ENCODE results near the gene ST6GALNAC1. TPM values are rescaled to one million over a fixed set of nuclear protein-coding genes. Genes with fewer than 3 reads are reported as not detected.
A peak's percentile ranks its signal among the peaks of the same experiment; 100 is the strongest.

The ST6GALNAC1 gene, protein sequence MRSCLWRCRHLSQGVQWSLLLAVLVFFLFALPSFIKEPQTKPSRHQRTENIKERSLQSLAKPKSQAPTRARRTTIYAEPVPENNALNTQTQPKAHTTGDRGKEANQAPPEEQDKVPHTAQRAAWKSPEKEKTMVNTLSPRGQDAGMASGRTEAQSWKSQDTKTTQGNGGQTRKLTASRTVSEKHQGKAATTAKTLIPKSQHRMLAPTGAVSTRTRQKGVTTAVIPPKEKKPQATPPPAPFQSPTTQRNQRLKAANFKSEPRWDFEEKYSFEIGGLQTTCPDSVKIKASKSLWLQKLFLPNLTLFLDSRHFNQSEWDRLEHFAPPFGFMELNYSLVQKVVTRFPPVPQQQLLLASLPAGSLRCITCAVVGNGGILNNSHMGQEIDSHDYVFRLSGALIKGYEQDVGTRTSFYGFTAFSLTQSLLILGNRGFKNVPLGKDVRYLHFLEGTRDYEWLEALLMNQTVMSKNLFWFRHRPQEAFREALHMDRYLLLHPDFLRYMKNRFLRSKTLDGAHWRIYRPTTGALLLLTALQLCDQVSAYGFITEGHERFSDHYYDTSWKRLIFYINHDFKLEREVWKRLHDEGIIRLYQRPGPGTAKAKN
- total RNA-seq: 1 to 10 TPM in 3 of 4 donors, under 1 TPM in 1; 0.83 to 4.9 (median 3.2) TPM

DNA sequence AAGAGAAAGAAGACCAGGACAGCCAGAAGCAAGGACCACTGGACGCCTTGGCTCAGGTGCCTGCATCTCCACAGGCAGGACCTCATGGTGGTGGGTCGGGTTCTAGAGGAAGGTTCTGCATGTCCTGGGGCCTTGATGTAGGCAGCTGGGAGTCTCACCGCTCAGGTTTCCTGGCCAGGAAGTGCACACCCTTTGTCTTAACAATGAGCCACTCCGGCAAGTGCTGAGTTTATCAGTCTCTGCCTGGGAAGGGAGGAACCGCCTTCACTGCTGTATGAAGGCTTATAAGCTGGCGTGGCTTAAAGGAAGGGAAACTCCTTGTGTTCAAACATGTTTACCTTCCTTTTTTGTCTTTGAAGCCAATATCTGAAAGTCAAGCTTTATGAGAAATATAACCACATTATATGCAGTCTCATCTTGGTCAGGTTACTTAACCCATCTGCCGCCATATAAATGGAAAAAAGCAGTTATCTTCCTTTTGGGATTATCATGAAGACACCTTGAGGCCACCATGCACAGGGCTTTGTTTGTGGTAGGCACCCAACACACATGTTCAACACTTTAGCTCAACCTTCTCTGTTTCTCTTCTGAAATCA lies at the start of gene ST6GALNAC1:
TSS of gene ST6GALNAC1 (minus strand) at position 205 of the 596 bp plus-strand sequence. CDS start at position 86, 119 bp downstream.
- H3K4me3 ChIP-seq: peak within 1 kb of the TSS in 2 of 4 donors; percentile 7 to 14
- intact Hi-C loops (cut with DNase I): no loop called here
- peak within 1 kb of the TSS in 2 of 4 donors; percentile 17 to 40 for H3K27ac ChIP-seq (replicated peaks in 1 of 4)
- H3K36me3 ChIP-seq: no peaks in the 10 kb centered on the region
- no peaks in the 10 kb centered on the region for H3K27me3 ChIP-seq
- no peak for DNase-seq (ENCODE audit: extremely low spot score)
- peaks cover 0 to 3% (median 0%) of the 10 kb centered on the region in 4 donors for H3K9me3 ChIP-seq
- 80% methylated on average over 7 of the region's 7 CpGs for WGBS
- no peaks in the 10 kb centered on the region for H3K4me1 ChIP-seq
- peak in 1 of 2 donors; percentile 33 for TF ChIP-seq POLR2AphosphoS5 (IDR thresholded peaks at IDR 0.05)
- no peak for TF ChIP-seq POLR2A (IDR thresholded peaks at IDR 0.05; ENCODE audit: low read depth)
- TF ChIP-seq, protein P1, sequence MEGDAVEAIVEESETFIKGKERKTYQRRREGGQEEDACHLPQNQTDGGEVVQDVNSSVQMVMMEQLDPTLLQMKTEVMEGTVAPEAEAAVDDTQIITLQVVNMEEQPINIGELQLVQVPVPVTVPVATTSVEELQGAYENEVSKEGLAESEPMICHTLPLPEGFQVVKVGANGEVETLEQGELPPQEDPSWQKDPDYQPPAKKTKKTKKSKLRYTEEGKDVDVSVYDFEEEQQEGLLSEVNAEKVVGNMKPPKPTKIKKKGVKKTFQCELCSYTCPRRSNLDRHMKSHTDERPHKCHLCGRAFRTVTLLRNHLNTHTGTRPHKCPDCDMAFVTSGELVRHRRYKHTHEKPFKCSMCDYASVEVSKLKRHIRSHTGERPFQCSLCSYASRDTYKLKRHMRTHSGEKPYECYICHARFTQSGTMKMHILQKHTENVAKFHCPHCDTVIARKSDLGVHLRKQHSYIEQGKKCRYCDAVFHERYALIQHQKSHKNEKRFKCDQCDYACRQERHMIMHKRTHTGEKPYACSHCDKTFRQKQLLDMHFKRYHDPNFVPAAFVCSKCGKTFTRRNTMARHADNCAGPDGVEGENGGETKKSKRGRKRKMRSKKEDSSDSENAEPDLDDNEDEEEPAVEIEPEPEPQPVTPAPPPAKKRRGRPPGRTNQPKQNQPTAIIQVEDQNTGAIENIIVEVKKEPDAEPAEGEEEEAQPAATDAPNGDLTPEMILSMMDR (IDR thresholded peaks at IDR 0.05): no peak

DNA sequence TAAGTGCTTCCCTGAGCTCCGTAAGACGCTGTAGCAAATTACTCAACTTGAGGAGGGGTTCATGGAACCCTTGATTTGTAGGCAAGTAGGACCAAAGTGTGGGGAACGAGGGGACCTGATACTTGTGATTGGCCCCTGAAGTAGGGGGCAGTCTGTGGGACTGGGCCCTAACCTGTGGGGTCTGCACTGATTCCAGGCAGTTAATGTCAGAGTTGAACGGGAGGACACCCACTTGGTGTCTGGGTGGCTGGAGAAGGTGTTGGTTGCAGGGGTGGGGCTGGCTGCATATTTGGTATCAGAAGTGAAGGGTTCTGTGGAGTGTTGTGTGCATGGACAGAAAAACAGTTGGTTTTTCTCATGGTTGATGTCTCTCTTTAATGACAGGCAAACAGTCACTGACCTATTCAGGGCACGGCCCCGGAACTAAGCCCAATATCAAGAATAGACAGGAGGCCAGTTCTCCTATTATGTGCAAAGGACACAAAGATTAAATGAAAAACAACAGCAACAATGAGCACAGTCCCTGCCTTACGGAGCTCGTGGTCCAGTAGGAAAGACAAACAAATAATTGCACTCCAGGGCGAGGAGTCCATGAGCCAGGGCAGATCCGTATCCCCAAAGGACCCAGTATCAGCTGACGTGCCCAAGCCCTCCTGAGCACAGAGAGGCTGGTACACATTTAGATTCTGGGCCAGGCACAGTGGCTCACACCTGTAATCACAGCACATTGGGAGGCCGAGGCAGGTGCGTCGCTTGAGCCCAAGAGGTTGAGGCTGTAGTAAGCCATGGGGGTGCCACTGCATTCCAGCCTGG lies 48.0 kb upstream of the ST6GALNAC1 start:
- Histone ChIP-seq H3K9me3 (no peaks in the 10 kb centered on the region), H3K4me1 (peaks cover 93 to 97% (median 94%) of the 10 kb centered on the region in 4 donors), H3K27me3 (no peaks in the 10 kb centered on the region), H3K4me3 (no peak overlapping the region), H3K36me3 (peaks cover 0 to 11% (median 0%) of the 10 kb centered on the region in 4 donors), H3K27ac (replicated peaks in 1 of 4) (peak overlapping the region; percentile 42 to 96 (median 90))
- 68% methylated on average over 14 of the region's 14 CpGs for WGBS
- intact Hi-C loops (cut with DNase I): no loop called here
- TF ChIP-seq POLR2A (IDR thresholded peaks at IDR 0.05; ENCODE audit: low read depth) (no peak), POLR2AphosphoS5 (IDR thresholded peaks at IDR 0.05) (peak in 1 of 2 donors; percentile 50), EP300 (IDR thresholded peaks at IDR 0.05) (no peak)
- TF ChIP-seq, protein P1 (IDR thresholded peaks at IDR 0.05): no peak
- DNase-seq (ENCODE audit: extremely low spot score): no peak

DNA sequence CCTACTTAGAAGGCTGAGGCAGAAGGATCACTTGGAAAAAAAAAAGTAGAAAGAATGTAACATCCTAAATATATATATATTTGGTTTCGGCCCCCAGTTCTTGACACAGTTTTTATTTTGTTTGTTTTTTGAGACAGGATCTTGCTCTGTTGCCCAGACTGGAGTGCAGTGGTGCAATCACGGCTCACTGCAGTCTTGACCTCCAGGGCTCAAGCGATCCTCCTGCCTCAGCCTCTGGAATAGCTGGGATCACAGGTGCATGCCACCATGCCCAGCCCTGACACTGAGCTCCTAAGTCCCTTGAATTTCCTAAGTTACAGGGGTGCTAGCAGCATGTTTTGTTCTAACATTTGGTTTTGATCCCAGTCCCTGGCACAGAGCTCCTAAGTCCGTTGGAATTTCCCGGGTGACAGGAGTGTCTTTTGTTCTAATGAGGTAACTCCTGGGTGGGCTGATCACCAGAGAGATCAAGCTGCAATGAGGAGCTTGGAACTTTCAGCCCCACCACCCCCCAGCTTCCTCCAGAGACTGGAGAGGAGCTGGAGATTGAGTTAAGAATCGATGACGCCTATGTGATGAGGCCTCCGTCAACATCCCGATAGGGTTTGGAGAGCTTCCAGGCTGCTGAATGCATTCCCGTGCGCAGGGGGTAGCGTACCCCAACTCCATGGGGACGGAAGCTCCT lies 47.2 kb upstream of the ST6GALNAC1 start:
- Histone ChIP-seq H3K27ac (replicated peaks in 1 of 4) (peak overlapping the region; percentile 42 to 96 (median 90)), H3K36me3 (peaks cover 0 to 12% (median 0%) of the 10 kb centered on the region in 4 donors), H3K4me3 (no peak overlapping the region), H3K27me3 (no peaks in the 10 kb centered on the region), H3K4me1 (peaks cover 93 to 97% (median 94%) of the 10 kb centered on the region in 4 donors), H3K9me3 (no peaks in the 10 kb centered on the region)
- no peak for DNase-seq (ENCODE audit: extremely low spot score)
- no peak for TF ChIP-seq POLR2A (IDR thresholded peaks at IDR 0.05; ENCODE audit: low read depth)
- TF ChIP-seq, protein P1 (IDR thresholded peaks at IDR 0.05): no peak
- no peak for TF ChIP-seq EP300 (IDR thresholded peaks at IDR 0.05)
- TF ChIP-seq POLR2AphosphoS5 (IDR thresholded peaks at IDR 0.05): no peak
- intact Hi-C loops (cut with DNase I): no loop called here
- WGBS: 60% methylated on average over 13 of the region's 13 CpGs

DNA sequence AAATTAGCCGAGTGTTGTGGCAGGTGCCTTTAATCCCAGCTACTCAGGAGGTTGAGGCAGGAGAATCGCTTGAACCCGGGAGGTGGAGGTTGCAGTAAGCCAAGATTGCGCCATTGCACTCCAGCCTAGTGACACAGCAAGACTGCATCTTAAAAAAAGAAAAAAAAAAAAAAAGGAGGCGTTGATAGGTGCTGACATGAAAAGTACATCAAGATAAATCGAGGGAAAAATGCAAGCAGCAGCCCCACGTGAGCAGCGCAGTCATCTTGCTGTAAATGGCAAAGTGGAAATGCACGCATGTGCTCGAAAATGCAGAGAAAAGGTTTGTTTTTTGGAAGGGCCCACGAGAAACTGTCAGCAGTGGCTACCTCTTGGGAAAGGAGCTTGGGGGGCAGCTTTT lies 46.3 kb upstream of the ST6GALNAC1 start:
- peak overlapping the region; percentile 89 to 96 (median 92) for H3K27ac ChIP-seq (replicated peaks in 1 of 4)
- H3K36me3 ChIP-seq: peaks cover 0 to 21% (median under 1%) of the 10 kb centered on the region in 4 donors
- peaks cover 93 to 97% (median 94%) of the 10 kb centered on the region in 4 donors for H3K4me1 ChIP-seq
- H3K9me3 ChIP-seq: no peaks in the 10 kb centered on the region
- TF ChIP-seq, protein P1 (IDR thresholded peaks at IDR 0.05): no peak
- peak; percentile 34 to 64 for TF ChIP-seq POLR2AphosphoS5 (IDR thresholded peaks at IDR 0.05)
- H3K27me3 ChIP-seq: no peaks in the 10 kb centered on the region
- no peak for DNase-seq (ENCODE audit: extremely low spot score)
- no peak overlapping the region for H3K4me3 ChIP-seq
- 63% methylated on average over 11 of the region's 11 CpGs for WGBS
- intact Hi-C loops (cut with DNase I): no loop called here
